COLO829 (cell line): ENCODE data around the gene CHRNA3.

Source experiments
- DNase-seq: peaks from one replicate; pipeline ENCODE4 v3.0.0; 2012; ENCODE audit warnings: low spot score

CHRNA3 gene

GRCh38 chr15:78620527-78621421 lies at the start of gene CHRNA3:
Gene CHRNA3 (minus strand): TSS chr15:78620996. CDS start chr15:78620794, 202 bp downstream.
- no peak for DNase-seq

GRCh38 chr15:78668987-78669386 lies 48.2 kb upstream of the CHRNA3 start:
- DNase-seq = no peak

GRCh38 chr15:78667578-78668236 lies 46.9 kb upstream of the CHRNA3 start:
- DNase-seq = no peak

GRCh38 chr15:78666010-78666409 lies 45.2 kb upstream of the CHRNA3 start:
- DNase-seq = no peak

- DNase-seq = no peak
Measured at GRCh38 chr15:78663703-78664102, 42.9 kb upstream of the CHRNA3 start.

- DNase-seq = no peak
Measured at GRCh38 chr15:78662028-78662427, 41.2 kb upstream of the CHRNA3 start.

- DNase-seq = no peak
Measured at GRCh38 chr15:78661001-78661400, 40.2 kb upstream of the CHRNA3 start.

GRCh38 chr15:78660584-78660983 lies 39.8 kb upstream of the CHRNA3 start:
- DNase-seq = no peak

- no peak for DNase-seq
Measured at GRCh38 chr15:78658823-78659222, 38.0 kb upstream of the CHRNA3 start.

- DNase-seq = no peak
Measured at GRCh38 chr15:78654272-78654671, 33.5 kb upstream of the CHRNA3 start.

- DNase-seq = no peak
Measured at GRCh38 chr15:78651930-78652615, 31.3 kb upstream of the CHRNA3 start.

GRCh38 chr15:78651007-78651406 lies 30.2 kb upstream of the CHRNA3 start:
- DNase-seq = no peak

GRCh38 chr15:78650022-78650421 lies 29.2 kb upstream of the CHRNA3 start:
- no peak for DNase-seq

- DNase-seq = no peak
Measured at GRCh38 chr15:78645009-78645408, 24.2 kb upstream of the CHRNA3 start.

- DNase-seq = no peak
Measured at GRCh38 chr15:78642331-78642730, 21.5 kb upstream of the CHRNA3 start.

- DNase-seq = no peak
Measured at GRCh38 chr15:78641749-78642275, 21.0 kb upstream of the CHRNA3 start.

- no peak for DNase-seq
Measured at GRCh38 chr15:78641102-78641748, 20.4 kb upstream of the CHRNA3 start, which contains the start of gene CHRNB4. Gene CHRNB4 (minus strand): TSS chr15:78641210. CDS start chr15:78641133, 77 bp downstream.

GRCh38 chr15:78640527-78641101 lies 19.8 kb upstream of the CHRNA3 start:
- DNase-seq = no peak

GRCh38 chr15:78638658-78639314 lies 18.0 kb upstream of the CHRNA3 start:
- peak; percentile 35 for DNase-seq

GRCh38 chr15:78637776-78638435 lies 17.1 kb upstream of the CHRNA3 start:
- DNase-seq = no peak
